HG03108 (cell line): Measurements from ENCODE around the gene INAVA.

Experiments used
- ATAC-seq: cut with Tn5 transposase; IDR thresholded peaks from one replicate; pipeline ENCODE4 v1.9.1; 2021; ENCODE audit warnings: moderate library complexity; ENCODE audit not compliant: unreplicated experiment

INAVA gene, protein sequence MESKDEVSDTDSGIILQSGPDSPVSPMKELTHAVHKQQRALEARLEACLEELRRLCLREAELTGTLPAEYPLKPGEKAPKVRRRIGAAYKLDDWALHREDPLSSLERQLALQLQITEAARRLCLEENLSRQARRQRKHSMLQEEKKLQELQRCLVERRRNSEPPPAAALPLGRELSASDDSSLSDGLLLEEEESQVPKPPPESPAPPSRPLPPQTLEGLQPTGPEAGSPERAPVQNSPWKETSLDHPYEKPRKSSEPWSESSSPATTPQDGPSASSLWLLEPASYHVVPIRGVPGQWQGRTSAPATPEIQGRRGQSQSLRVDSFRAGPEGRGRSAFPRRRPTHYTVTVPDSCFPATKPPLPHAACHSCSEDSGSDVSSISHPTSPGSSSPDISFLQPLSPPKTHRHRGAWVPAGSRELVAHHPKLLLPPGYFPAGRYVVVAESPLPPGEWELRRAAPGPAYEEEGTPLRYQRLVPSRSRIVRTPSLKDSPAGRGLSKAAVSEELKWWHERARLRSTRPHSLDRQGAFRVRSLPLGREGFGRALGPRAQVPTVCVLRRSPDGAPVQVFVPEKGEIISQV

DNA sequence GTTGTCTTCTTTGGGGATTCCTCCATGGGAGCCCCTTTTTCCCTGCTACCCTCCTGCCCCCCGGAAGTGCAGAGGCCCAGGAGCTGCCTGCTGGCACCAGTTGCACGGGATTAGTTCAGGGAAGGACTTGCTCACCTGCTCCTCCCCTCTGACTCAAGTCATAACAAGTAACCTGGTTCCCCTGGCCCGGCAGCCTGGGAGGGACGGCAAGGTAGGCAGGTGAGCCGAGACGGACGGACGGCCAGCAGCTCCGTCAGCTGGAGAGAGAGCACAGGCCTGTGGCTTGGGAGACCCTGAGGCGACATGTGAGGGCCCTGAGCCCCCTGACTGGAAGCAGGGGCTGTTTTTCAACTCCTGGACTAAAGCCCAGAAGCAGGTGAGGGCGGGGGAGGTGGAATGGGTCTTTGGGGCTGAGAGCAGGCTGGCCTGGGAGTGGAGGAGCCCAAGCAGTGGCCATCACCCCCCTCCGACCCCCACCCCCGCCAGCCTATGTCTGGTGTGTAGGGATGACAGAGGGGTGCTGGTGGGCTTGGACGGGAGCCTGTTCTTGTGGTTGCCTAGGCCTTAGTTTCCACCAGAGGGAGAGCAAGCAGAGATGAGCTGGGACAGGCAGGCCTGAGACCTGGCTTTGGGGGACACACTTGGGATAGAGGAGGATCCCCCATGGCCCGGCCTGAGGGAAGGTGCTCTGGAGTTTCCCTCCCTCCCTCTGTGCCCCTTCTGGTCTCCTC is at the start of gene INAVA:
Gene INAVA, plus strand, starts transcription at position 189 of the 731 bp plus-strand sequence. CDS start 3,501 bp downstream, outside the sequence.
- ATAC-seq, result no peak

DNA sequence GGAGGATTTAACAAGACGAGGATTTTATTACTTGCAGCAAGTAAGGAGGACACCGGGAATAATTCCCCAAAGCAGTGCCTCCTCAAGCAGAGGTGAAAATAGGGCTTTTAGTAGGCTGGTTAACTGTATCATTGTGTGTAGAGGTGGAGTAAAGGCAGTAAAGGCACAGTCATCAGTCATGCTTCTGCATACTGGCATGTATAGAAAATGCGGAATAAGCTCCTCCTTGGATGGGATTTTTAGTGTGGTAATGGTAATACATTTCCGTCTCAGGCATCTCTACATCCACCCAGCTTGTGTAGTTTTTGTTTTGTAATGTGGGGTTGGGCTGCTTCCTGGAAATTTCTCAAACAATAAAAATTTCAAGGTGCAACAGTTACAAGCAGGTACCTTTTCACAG is 49.3 kb upstream of the INAVA start:
- ATAC-seq, result no peak

DNA sequence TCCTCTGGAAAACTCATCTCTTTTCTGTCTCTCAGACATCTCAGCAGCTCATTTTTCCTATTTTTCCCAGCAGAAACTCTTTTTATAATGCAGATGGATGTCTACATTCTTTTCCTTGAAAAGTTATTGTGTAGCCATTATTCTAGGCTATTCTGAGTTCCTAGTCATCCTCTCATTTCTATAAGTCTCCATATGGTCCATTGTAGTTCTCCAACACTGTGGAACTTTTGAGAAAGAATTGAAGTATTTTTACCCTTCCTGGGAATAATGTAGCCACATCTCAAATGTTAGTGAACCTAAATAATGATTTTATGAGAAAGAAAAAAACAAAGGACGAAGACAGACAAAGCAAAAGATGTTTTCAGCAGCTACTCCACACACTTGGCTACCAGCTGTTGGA is 48.3 kb upstream of the INAVA start:
- ATAC-seq, result no peak

DNA sequence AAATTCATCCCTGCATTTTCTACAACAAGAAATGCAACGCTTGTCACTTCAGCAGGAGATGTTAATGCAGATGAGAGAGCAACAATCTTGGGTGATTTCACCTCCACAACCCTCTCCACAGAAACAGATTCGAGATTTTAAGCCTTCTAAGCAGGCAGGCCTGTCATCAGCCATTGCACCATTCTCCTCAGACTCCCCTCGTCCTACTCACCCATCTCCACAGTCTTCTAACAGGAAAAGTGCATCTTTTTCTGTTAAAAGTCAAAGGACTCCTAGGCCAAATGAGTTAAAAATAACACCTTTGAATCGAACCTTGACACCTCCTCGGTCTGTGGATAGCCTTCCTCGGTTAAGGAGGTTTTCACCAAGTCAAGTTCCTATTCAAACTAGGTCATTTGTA is 45.3 kb upstream of the INAVA start:
- no peak for ATAC-seq

DNA sequence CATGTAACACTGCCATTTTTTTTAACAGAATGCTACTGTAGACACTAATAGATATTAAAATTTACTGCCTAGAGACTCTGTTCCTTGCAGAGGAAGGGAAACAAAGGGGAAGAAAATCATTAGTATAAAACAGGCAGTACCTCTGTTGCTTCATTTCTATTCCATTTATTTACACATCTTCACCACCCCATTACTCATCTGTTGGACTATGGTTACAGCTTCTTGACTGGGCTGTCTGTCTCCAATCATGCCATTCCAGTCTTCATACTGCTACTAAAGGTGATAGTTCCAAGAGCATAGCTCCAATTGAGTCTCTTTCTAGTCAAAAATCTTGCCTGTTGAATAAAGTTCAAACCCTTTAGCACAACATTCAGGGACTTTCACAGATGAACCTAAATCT is 44.1 kb upstream of the INAVA start:
- no peak for ATAC-seq

DNA sequence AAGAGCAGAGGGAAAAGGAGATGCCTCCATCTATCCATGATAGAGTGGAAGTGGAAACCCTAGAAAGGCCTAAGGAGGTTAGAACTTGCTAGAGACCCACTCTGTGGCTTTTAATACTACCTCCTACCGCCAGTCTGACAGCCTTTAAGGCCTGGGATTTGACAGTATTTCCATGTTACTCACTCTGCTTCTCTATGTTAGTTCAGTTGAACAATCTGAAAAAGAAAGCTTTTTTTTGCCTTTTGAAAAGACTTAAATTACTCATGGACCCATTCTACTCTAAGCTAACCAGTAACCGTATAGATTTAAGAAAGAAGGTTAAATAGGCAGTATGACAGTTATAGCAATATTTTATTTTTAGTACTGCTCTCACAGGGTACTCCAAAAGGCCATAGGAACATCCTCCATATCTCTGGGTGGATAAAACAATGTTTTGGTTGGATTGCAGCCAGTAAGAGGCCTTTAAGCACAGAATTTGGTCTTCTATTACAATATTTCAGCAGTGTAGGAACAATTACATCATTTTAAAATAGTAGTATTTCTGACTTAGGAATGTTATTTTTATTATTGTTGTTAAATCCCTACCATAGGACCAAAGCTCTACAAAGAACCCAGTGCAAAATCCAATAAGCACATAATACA is 37.9 kb upstream of the INAVA start:
- no peak for ATAC-seq

DNA sequence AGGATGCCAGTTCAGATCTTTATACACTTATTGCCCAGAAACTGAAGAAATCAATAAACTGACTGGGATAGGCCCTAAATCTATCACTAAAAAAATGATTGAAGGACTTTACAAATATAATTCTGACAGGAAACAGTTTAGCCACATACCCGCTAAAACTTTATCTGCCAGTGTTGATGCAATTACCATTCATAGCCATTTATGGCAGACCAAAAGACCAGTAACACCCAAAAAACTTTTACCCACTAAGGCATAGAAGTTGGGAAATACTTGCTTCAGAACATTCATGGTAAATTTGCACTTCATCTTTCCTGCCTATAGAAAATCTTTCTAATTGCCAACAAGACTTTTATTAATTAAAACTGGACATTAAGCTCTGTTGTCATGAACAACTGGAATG is 36.9 kb upstream of the INAVA start:
- no peak for ATAC-seq

DNA sequence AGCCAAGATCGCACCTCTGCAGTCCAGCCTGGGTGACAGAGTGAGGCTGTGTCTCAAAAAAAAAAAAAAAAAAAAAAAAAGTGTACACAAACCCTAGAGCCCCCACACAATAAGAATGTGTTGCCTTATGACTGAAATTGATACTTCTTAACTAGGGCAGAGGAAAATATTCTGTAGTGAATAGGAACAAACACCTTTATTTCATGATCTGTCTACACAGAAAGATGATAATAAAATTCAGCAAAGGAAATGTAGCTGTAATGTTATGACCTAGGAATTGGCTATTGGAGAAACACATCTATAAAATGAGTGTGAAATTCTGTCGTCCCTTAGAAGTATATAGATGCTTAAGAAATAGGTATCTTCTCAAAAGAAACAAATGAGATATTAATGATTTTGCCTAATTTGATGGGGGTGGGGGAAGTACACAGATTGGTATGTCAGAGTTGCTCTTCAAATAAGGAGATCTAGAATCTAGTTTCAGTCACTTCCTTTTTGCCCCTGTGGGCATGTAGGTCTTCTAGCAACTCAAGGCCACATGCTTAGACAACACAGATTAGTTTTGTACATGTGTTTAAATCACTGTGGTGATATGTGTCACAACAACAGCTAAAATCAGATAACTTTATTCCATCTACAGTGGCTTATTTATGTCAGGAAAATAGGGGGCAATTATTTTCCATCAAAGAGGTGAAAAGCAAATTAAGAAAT is 32.6 kb upstream of the INAVA start:
- no peak for ATAC-seq

DNA sequence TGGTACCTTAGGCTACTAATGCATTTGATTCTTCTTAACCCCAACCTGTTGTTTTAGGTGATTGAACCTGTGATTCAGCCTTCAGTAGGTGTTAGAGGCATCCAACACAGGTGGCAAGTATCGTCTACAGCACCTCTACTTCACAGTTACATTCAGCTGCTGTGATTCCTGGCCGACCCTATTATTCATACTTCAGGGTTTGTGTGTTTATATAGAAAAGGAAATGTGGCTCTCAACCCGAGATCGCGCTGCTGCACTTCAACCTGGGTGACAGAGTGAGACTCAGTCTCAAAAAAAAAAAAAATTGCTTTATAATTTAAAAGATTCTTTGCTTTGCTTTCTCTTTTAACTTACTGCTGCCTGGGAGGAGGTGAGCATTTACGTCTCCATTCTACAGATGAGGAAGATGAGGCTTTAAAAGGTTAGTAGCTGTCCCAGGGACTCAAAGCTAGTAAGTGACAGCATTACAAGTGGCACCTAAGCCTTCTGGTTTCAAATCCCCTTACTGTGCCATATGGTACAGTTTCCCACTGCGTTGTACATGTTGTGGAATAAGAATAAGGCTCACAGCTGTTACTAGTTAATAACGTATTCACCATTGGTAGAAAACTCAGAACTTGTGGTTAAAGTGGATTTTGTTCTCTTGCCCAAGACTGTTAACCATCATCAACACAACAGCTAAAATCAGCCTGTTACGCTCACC is 31.8 kb upstream of the INAVA start:
- no peak for ATAC-seq

DNA sequence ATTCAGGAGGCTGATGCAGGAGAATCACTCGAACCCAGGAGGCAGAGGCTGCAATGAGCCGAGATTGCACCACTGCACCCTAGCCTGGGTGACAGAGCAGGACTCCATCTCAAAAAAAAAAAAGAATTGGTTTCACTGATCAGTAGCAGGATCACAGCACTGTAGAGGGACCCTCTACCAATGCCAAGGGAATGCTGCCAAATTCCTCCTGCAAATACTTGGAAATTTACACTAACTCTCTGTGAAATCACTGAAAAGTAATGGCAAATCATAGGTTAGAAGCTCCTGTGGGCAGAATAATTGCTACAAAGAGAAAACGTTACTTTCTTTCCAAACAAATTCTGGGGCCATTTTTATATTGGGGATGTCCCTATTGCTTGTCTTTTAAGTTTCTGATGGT is 28.6 kb upstream of the INAVA start:
- ATAC-seq, result no peak

DNA sequence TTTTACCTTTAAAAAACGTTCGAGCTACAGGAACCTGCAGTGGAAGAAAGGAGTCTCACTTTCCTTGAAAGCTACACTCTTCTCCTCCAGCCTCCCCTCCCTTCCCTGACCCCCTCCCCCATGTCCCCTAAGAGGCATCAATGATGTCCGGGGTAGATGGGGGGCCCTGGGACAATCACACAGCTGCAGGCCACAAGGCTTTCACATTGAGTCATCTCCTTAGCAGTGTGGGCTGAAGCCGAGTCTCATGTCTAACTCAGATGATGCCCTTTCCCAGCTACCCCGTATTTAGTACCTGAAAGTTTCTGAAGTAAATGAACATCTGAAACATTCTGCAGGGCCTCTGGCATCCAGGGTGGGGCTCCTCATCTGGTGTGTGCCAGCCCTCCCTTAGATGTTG is 28.2 kb upstream of the INAVA start:
- ATAC-seq, result peak; percentile 72

DNA sequence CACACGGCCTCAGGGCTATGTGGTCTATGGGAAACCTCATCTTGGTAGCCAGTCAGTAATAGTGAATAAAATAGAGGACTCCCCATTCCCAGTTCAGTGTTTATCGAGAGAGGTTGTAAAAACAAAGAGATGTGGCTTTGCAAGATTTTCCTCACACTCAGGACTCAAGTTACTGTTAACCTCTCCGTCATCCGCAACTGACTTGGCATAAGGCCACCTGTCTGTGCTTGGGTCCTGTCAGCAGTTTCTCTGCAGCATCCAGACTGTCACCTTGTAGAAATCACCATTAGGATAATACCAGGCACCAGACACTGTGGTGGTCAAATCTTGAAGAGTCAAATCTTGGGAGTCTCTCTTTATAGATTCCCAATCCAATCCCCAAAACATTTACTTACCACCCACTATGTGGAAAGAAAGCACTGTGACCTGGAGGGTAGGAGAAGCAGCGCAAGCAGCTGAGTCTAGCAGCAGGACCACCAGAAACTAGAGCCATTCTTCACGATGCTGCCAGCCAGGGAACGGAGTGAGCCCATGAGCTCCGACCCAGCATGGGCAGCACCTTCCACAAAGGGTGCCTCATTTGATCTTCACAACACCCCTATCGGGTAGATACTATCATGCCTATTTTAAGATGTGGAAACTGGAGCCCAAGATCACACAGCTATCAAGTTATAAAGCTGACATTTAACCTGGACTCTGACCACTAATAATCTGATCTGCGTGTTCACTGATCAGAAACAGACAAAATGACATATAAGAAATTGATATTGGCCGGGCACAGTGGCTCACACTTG is 27.5 kb upstream of the INAVA start:
- peak; percentile 2 for ATAC-seq

DNA sequence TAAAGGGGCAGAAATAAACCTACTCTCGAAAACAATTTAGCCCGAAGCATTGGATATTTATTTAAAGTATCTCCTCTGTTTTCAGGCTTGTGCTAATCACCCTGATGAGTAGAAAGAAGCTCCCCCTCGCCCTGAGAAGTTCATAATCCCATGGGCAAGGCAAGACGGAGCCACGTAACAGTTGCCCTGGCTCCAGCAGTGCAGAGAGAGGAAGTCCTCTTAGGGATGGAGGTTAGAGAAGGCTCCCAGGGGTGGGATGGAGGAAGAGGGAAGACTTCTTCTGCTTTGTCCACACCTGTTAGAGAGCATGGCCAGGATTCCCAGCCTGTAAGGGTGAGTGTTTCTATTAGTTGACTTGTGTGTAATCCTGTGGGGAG is 25.3 kb upstream of the INAVA start:
- no peak for ATAC-seq

DNA sequence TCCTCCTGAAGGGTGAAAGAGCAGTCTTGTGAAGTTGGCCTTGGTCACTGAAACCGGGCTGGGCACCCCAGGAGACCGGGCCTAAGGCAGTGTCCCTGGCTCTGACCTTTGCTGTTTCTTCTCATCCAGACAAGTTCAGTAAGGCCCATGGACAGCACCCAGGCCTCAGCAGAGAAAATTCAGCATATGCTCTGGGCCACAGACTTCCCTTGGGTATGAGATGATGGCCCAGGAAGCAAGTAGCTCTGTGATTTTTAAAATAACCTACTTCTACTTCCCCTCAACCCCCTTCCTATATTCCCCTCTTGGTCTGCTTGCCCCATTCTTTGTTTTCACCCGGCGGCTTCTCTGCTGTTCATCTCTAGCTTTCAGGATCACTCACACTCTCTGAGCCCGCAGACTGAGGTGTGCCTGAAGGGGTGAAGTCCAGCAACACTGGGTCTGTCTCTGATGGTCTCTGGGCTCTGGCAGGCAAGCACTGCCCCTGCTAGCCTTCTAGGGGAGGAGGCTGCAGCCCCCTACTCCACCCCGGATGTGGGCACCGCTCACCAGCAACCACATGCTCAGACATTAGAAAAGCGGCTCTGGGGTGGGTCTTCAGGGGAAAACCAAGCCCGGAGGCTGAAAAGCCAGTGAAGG is 24.8 kb upstream of the INAVA start:
- peak; percentile 37 for ATAC-seq

DNA sequence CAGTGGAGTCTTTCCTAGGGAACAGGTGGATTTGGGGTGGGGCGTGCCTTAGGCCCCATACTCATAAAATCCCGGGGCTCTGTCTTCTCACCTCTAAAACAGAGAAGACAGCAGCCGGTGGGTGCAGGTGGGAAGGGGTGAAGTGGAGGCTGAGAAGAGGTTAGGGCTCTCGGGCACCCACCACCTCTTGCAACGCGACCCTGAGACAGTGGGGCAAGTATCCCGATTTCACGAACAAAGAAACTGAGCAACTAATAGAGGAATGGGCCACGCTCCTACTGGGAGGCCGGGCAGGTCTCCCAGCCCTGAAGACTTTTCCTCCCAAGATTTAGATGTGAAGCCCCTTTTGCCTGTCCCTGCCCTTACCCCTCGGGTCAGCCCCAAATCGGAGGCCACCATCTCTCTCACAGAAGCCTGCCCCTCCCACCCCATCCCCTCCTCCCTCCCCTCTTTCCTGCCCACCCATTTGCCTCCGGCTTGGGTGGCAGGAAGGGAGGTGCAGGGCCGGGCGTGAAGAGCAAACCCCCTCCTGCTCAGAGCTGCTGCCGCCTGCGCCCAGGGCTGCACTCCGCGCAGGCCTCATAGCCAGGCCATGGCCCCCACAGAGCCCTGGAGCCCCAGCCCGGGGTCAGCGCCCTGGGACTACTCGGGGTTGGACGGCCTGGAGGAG is 22.1 kb upstream of the INAVA start, which contains the start of gene GPR25:
Gene GPR25, plus strand, starts transcription at position 536 of the 670 bp plus-strand sequence. Its CDS starts 57 bp downstream, at position 593.
- ATAC-seq, result no peak

DNA sequence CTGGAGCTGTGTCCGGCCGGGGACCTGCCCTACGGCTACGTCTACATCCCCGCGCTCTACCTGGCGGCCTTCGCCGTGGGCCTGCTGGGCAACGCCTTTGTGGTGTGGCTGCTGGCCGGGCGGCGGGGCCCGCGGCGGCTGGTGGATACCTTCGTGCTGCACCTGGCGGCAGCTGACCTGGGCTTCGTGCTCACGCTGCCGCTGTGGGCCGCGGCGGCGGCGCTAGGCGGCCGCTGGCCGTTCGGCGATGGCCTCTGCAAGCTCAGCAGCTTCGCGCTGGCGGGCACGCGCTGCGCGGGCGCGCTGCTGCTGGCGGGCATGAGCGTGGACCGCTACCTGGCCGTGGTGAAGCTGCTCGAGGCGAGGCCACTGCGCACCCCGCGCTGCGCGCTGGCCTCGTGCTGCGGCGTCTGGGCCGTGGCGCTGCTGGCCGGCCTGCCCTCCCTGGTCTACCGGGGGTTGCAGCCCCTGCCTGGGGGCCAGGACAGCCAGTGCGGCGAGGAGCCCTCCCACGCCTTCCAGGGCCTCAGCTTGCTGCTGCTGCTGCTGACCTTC is 21.5 kb upstream of the INAVA start:
- ATAC-seq, result no peak

DNA sequence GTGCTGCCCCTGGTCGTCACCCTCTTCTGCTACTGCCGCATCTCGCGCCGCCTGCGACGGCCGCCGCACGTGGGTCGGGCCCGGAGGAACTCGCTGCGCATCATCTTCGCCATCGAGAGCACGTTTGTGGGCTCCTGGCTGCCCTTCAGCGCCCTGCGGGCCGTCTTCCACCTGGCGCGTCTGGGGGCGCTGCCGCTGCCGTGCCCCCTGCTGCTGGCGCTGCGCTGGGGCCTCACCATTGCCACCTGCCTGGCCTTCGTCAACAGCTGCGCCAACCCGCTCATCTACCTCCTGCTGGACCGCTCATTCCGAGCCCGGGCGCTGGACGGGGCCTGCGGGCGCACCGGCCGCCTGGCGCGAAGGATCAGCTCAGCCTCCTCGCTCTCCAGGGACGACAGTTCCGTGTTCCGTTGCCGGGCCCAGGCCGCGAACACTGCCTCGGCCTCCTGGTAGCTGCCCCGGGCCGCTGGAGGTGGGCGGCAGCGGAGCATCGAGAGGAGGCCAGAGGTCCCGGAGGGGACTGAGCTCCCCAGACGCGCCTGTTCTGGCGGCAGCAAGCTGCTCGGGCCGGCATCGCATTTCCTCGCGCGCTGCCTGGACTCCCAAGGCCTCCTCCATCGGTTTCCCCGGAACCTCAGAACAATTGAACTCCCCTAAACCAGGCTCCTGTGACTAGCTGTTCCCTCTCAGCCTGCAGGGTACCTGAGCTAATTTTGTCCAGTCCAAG is 20.9 kb upstream of the INAVA start:
- no peak for ATAC-seq
